Measurements from ENCODE around the gene NAPSA. TPM values are rescaled to one million over a fixed set of nuclear protein-coding genes. Genes with fewer than 3 reads are reported as not detected.

The NAPSA gene
- total and polyA plus RNA-seq, 4 donors = 0.52 to 1.6 (median 1.3) TPM

DNA sequence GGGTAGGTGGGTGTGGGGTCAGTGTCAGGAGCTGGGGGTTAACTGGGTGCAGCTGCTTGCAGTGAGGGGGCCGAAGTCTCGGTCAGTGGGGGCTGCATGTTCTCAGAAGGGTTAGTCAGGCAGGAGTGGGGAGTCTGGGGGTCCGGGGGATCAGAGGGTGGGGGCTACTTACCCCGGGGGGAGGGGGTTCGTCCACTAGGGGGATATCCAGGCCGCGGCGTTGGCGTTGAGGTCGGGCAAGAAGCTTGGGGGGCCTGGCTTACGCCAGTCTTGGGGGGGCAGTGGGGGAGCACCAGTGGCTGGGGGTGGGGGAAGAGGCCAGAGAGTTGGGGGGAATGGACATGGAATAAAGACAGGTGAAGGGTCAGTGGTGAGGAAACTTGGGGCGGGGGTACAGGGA, 45.4 kb downstream of the NAPSA start:
- DNase-seq = peak in 1 of 2 donors; percentile 71
- intact Hi-C loops (cut with DNase I) = loop anchor here in 1 of 2 donors (10.0 kb wide), 1 partner anchor 175 kb away; no protein-coding TSS in a partner anchor
- WGBS, 2 donors = 89 to 90% methylated on average over 12 of the region's 12 CpGs
- Histone ChIP-seq H3K36me3 (ENCODE audit: control insufficient read depth in 1 of 2, insufficient read depth in 2 of 2, low read length in 1 of 2) (no peaks in the 10 kb centered on the region), H3K4me1 (ENCODE audit: control insufficient read depth in 1 of 2, insufficient read depth in 2 of 2, low read length in 2 of 2) (no peaks in the 10 kb centered on the region), H3K9me3 (ENCODE audit: control insufficient read depth, low read length) (no peaks in the 10 kb centered on the region), H3K27ac (ENCODE audit: low read depth in 1 of 2, low read length in 2 of 2) (no peak overlapping the region), H3K4me3 (ENCODE audit: low read length in 2 of 2) (no peak overlapping the region), H3K27me3 (ENCODE audit: control insufficient read depth in 1 of 2, insufficient read depth in 2 of 2, low read length in 1 of 2) (no peaks in the 10 kb centered on the region)
- no peak for ATAC-seq (ENCODE audit: low FRiP score)

DNA sequence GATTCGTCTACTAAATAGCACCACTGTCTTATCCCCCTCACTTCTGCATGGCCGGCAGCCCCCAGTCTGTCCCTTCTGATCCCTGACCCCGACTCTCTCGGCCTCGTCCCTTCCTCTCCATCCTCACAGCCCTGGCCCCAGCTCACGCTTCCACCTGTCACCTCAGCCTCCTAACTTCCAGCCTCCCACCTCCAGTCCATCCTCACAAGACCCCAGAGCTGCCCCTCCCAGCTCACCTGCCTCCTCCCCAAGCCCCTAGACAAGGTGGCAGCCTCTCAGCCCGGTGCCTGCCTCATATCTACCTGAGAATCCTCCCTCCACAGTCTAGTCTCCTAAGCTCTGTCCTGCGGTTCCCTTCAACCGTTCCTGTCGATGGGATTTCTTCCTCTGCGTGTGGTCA, 46.3 kb downstream of the NAPSA start:
- Histone ChIP-seq H3K4me3 (ENCODE audit: low read length in 2 of 2) (no peak overlapping the region), H3K27me3 (ENCODE audit: control insufficient read depth in 1 of 2, insufficient read depth in 2 of 2, low read length in 1 of 2) (no peaks in the 10 kb centered on the region), H3K36me3 (ENCODE audit: control insufficient read depth in 1 of 2, insufficient read depth in 2 of 2, low read length in 1 of 2) (no peaks in the 10 kb centered on the region), H3K9me3 (ENCODE audit: control insufficient read depth, low read length) (no peaks in the 10 kb centered on the region), H3K27ac (ENCODE audit: low read depth in 1 of 2, low read length in 2 of 2) (no peak overlapping the region), H3K4me1 (ENCODE audit: control insufficient read depth in 1 of 2, insufficient read depth in 2 of 2, low read length in 2 of 2) (no peaks in the 10 kb centered on the region)
- intact Hi-C loops (cut with DNase I) = no loop called here
- ATAC-seq (ENCODE audit: low FRiP score) (no peak), DNase-seq (peak in 1 of 2 donors; percentile 51)
- 88 to 89% methylated on average over 11 of the region's 11 CpGs for WGBS, 2 donors

DNA sequence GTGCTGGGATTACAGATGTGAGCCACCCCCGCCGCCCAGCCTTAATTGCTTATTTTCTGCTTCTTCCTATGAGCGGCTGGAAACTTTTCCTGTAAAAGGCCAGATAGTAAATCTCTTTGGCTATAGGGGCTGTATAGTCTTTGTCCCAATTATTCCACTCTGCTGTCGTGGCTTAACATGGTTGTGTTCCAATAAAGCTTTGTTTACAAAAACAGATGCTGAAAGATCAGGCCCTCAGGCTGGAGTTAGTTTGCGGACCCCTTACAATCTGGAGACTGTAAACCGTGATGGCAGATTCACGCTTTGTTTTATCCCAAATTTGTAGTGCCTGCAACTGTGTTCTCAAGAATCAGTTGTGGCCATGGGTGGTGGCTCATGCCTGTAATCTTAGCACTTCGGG, 47.0 kb downstream of the NAPSA start:
- Histone ChIP-seq H3K4me1 (ENCODE audit: control insufficient read depth in 1 of 2, insufficient read depth in 2 of 2, low read length in 2 of 2) (no peaks in the 10 kb centered on the region), H3K27ac (ENCODE audit: low read depth in 1 of 2, low read length in 2 of 2) (no peak overlapping the region), H3K27me3 (ENCODE audit: control insufficient read depth in 1 of 2, insufficient read depth in 2 of 2, low read length in 1 of 2) (no peaks in the 10 kb centered on the region), H3K36me3 (ENCODE audit: control insufficient read depth in 1 of 2, insufficient read depth in 2 of 2, low read length in 1 of 2) (no peaks in the 10 kb centered on the region), H3K4me3 (ENCODE audit: low read length in 2 of 2) (no peak overlapping the region), H3K9me3 (ENCODE audit: control insufficient read depth, low read length) (no peaks in the 10 kb centered on the region)
- DNase-seq (peak in 1 of 2 donors; percentile 45), ATAC-seq (ENCODE audit: low FRiP score) (no peak)
- intact Hi-C loops (cut with DNase I) = no loop called here
- WGBS, 2 donors = 92 to 94% methylated on average over 8 of the region's 8 CpGs

DNA sequence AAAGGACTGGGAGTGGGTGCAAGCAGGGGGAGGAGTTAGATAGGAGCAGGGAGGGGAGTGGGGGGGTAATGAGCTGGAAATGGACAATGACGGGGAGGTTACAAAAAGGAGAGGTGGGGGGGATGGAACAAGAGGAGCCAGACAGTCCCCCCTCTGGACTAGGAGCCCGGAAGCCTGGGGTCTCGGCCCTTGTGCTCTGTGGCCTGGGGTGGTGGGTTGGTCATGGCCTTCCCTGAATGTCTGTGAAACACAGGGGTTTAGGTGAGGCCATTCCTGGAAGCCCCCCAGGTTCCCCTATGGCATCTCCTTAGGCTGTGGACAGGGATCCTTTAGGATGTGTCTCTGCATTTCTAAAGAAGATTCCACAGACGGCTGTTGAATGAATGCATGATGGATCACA, 48.3 kb downstream of the NAPSA start:
- H3K9me3 ChIP-seq (ENCODE audit: control insufficient read depth, low read length) = no peaks in the 10 kb centered on the region
- no peak overlapping the region for H3K4me3 ChIP-seq (ENCODE audit: low read length in 2 of 2)
- ATAC-seq (ENCODE audit: low FRiP score) (no peak), DNase-seq (peak in 1 of 2 donors; percentile 9)
- H3K4me1 ChIP-seq (ENCODE audit: control insufficient read depth in 1 of 2, insufficient read depth in 2 of 2, low read length in 2 of 2) = no peaks in the 10 kb centered on the region
- H3K27ac ChIP-seq (ENCODE audit: low read depth in 1 of 2, low read length in 2 of 2) = no peak overlapping the region
- WGBS, 2 donors = 73 to 77% methylated on average over 4 of the region's 4 CpGs
- intact Hi-C loops (cut with DNase I) = no loop called here
- no peaks in the 10 kb centered on the region for H3K36me3 ChIP-seq (ENCODE audit: control insufficient read depth in 1 of 2, insufficient read depth in 2 of 2, low read length in 1 of 2)
- no peaks in the 10 kb centered on the region for H3K27me3 ChIP-seq (ENCODE audit: control insufficient read depth in 1 of 2, insufficient read depth in 2 of 2, low read length in 1 of 2)

DNA sequence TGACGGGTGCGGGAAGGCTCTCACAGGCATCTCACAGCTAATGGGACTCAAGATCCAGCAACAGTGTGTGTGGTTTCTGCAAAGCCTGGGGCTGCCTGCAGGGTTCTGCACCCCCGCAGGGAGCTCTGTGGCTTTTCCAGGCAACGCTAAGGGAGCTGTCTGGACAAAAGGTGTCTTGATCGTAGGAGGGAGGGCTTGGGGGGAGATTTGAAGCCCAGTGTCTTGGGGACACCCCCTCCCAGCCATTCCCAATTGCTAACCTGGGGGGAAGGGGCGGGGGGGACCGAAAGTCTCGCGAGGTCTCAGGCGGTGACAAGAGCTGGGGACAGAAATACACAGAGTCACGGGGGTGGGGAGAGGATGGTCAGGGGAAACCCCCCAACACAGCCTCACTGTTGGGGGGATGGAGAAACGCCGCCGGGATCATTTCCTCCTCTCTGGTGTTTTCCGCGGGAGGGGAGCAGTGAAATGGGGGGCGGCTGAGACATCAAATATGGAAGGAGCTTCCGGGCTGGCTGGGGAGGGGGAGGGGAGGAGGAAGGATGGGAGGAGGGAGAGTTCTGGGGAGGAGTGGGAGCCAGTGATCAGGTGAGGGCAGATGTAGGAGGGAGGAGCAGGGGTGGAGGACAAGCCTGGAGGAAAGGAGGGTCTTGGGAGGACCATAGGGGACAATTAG, 49.5 kb downstream of the NAPSA start:
- intact Hi-C loops (cut with DNase I) = no loop called here
- no peak overlapping the region for H3K4me3 ChIP-seq (ENCODE audit: low read length in 2 of 2)
- WGBS, 2 donors = 0 to 2% methylated on average over 17 to 18 of the region's 18 CpGs

DNA sequence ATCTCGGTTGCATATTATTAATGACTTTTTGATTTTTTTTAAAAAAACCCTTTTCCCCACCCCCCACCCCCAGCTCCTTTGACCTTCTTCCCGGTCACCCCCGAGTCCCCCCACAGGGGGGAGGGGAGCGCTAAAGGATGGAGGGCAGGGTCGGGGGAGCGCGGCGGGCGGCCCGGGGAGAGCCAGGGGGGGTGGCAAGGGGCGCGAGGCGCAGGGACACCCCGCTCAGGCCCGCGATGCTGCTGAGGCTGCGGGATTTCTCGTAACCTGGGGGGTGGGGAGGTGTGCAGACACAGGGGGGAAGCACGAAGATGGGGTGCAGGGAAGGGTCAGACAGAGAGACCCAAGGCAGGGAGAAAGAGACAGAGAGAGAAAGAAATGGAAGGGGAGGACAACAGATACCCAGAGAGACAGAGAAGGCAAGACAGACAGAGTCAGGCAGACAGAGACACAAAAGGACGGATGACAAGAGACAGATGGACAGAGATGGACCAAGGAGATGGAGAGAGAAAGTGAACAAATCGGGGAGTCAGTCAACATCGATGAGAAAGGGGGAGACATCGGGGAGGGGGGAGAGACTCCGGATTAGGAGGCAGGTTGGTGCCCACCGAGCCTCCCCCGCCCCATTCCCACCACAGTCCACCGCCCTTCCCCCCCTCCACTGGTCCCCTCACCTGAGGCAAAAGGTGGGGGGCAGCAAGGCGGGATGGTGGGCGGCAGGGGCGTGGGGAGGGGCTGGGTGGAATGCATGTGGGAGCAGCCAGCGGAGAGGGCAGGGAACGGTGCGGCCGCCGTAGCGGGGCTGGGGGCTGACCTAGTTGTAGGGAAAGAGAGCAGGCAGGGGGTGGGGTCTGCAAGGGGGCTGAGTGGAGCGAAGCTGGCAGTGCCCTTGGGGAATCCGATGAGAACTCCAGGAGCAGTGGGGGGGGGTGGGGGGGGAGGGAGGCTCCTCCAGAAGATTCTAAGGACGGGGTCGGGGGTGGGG, 50.4 kb downstream of the NAPSA start:
- Histone ChIP-seq H3K27ac (ENCODE audit: low read depth in 1 of 2, low read length in 2 of 2) (no peak overlapping the region), H3K27me3 (ENCODE audit: control insufficient read depth in 1 of 2, insufficient read depth in 2 of 2, low read length in 1 of 2) (no peaks in the 10 kb centered on the region), H3K36me3 (ENCODE audit: control insufficient read depth in 1 of 2, insufficient read depth in 2 of 2, low read length in 1 of 2) (no peaks in the 10 kb centered on the region), H3K9me3 (ENCODE audit: control insufficient read depth, low read length) (no peaks in the 10 kb centered on the region), H3K4me1 (ENCODE audit: control insufficient read depth in 1 of 2, insufficient read depth in 2 of 2, low read length in 2 of 2) (no peaks in the 10 kb centered on the region), H3K4me3 (ENCODE audit: low read length in 2 of 2) (no peak overlapping the region)
- ATAC-seq (ENCODE audit: low FRiP score) (no peak), DNase-seq (peak in 1 of 2 donors; percentile 58)
- intact Hi-C loops (cut with DNase I) = no loop called here
- WGBS, 2 donors = 2 to 3% methylated on average over 37 to 40 of the region's 40 CpGs

More for the DNA sequence above, 49.5 kb downstream of the NAPSA start:
- no peaks in the 10 kb centered on the region for H3K9me3 ChIP-seq (ENCODE audit: control insufficient read depth, low read length)
- H3K27ac ChIP-seq (ENCODE audit: low read depth in 1 of 2, low read length in 2 of 2) = no peak overlapping the region
- DNase-seq (peak in 1 of 2 donors; percentile 60), ATAC-seq (ENCODE audit: low FRiP score) (no peak)
- H3K27me3 ChIP-seq (ENCODE audit: control insufficient read depth in 1 of 2, insufficient read depth in 2 of 2, low read length in 1 of 2) = no peaks in the 10 kb centered on the region
- H3K4me1 ChIP-seq (ENCODE audit: control insufficient read depth in 1 of 2, insufficient read depth in 2 of 2, low read length in 2 of 2) = no peaks in the 10 kb centered on the region
- H3K36me3 ChIP-seq (ENCODE audit: control insufficient read depth in 1 of 2, insufficient read depth in 2 of 2, low read length in 1 of 2) = no peaks in the 10 kb centered on the region

DNA sequence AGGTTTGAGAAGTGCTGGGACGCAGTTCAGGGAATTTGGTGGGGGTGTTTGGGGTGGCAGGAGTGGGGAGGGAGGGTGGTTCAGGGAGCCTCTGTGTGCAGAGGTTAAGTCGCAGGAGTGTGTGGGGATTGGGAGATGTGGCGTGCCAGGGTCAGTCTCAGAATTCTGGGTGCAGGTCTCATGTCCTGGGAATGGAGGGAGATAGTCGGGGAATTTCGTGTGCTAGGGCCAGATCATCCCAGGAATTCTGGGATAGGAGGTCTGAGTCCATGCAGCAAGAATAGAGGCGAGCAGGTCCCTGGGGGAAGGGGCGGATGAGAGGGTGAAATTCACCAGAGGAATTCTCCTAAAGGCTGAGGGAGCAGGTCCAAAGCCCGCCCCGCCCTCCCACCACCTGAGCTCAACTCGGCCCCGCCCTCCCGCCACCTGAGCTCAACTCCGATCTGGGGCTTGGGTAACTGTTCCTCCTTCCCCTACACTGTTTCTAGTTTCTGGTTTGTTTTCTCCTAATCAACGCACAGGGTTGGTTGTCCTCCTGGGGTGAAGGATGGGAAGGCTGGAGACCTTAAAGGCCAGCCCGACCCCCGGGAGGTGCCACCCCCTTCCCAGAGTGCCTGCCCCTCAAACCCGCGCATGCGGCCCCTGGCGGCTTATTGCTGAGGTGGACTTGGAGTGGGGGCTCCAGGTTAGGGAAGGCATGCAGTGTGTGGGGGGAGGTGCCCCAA, 51.5 kb downstream of the NAPSA start:
- no peak for ATAC-seq (ENCODE audit: low FRiP score)
- Histone ChIP-seq H3K4me3 (ENCODE audit: low read length in 2 of 2) (no peak overlapping the region), H3K27ac (ENCODE audit: low read depth in 1 of 2, low read length in 2 of 2) (no peak overlapping the region), H3K4me1 (ENCODE audit: control insufficient read depth in 1 of 2, insufficient read depth in 2 of 2, low read length in 2 of 2) (no peaks in the 10 kb centered on the region), H3K36me3 (ENCODE audit: control insufficient read depth in 1 of 2, insufficient read depth in 2 of 2, low read length in 1 of 2) (no peaks in the 10 kb centered on the region), H3K9me3 (ENCODE audit: control insufficient read depth, low read length) (no peaks in the 10 kb centered on the region), H3K27me3 (ENCODE audit: control insufficient read depth in 1 of 2, insufficient read depth in 2 of 2, low read length in 1 of 2) (no peaks in the 10 kb centered on the region)
- intact Hi-C loops (cut with DNase I) = no loop called here
- 3% methylated on average over 20 of the region's 20 CpGs for WGBS, 2 donors
- peak in 1 of 2 donors; percentile 51 for DNase-seq

DNA sequence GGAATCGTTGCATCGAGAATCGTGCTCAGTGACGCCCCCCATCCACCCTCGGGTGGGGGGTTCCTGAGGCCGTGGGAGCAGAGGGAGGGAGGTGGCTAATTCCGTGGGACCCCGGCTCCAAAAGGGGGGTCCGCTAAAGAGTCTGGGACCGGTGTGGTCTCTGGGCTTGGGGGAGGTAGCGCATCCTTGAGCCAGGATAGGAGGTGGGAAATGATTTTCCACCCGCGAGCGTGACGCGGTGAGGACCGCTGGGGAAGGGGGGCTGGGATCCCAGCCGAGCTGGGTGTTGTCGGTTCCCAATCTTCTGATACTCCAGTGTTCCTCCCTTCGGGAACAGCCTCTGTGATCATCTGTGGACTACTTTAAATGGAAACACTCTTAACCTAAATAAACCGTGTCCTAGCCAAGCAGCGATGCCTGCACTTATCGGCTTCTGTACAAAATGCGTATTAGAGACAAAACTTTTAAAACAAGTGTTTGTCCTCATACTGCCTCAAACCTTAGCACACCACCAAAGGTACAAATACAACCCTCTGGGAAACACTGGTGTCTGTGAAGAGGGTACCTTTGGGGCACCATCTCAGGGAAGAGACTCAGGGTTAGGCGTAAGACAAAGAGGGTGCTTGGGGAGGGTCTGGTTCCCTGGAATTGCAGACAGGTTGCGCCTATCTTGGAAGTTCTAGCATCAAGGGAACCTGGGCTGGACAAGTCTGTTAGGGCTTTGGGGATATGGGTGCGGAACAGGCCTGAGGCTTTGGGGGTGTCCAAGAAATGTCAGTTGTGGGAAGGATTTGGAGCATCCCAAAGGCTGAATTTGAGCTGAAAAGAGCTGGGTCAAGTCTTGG, 52.2 kb downstream of the NAPSA start:
- intact Hi-C loops (cut with DNase I) = no loop called here
- 7 to 8% methylated on average over 27 of the region's 27 CpGs for WGBS, 2 donors
- H3K27ac ChIP-seq (ENCODE audit: low read depth in 1 of 2, low read length in 2 of 2) = no peak overlapping the region
- H3K4me1 ChIP-seq (ENCODE audit: control insufficient read depth in 1 of 2, insufficient read depth in 2 of 2, low read length in 2 of 2) = no peaks in the 10 kb centered on the region
- H3K27me3 ChIP-seq (ENCODE audit: control insufficient read depth in 1 of 2, insufficient read depth in 2 of 2, low read length in 1 of 2) = no peaks in the 10 kb centered on the region
- ATAC-seq (ENCODE audit: low FRiP score) = no peak
- no peaks in the 10 kb centered on the region for H3K36me3 ChIP-seq (ENCODE audit: control insufficient read depth in 1 of 2, insufficient read depth in 2 of 2, low read length in 1 of 2)
- peaks cover 2% of the 10 kb centered on the region for H3K9me3 ChIP-seq (ENCODE audit: control insufficient read depth, low read length)
- no peak for DNase-seq
- H3K4me3 ChIP-seq (ENCODE audit: low read length in 2 of 2) = no peak overlapping the region

Data from aorta (tissue), 5 donors.